ENCODE results near the gene SRGN. TPM values are rescaled to one million over a fixed set of nuclear protein-coding genes. Genes with fewer than 3 reads are reported as not detected.
A peak's percentile ranks its signal among the peaks of the same experiment; 100 is the strongest.

SRGN gene
- total and polyA plus RNA-seq, 2 of the 13 experiments (the other 11 are each of a cell fraction or from before 2014, with no cell fraction given): 0.09 TPM; not detected in 1

- TF ChIP-seq ZNF281 (CRISPR knock-in tag; IDR thresholded peaks at IDR 0.05; ENCODE audit: borderline replicate concordance) (no peak), ZNF782 (CRISPR knock-in tag; IDR thresholded peaks at IDR 0.05; ENCODE audit: borderline replicate concordance) (no peak), ZNF414 (CRISPR knock-in tag; IDR thresholded peaks at IDR 0.05) (no peak), THRA (CRISPR knock-in tag; IDR thresholded peaks at IDR 0.05; ENCODE audit: borderline replicate concordance) (no peak), ZNF30 (CRISPR knock-in tag; IDR thresholded peaks at IDR 0.05) (no peak), RARA (CRISPR knock-in tag; IDR thresholded peaks at IDR 0.05) (peak; percentile 48; the same call in 1 of the 2 replicates), ZBED4 (CRISPR knock-in tag; IDR thresholded peaks at IDR 0.05; ENCODE audit: borderline replicate concordance) (no peak), ZC3H13 (CRISPR knock-in tag; IDR thresholded peaks at IDR 0.05) (no peak), ZNF546 (CRISPR knock-in tag; conservative IDR thresholded peaks at IDR 0.05) (no peak), KDM5A (IDR thresholded peaks at IDR 0.05; ENCODE audit: borderline replicate concordance, low read length) (no peak), ZNF331 (CRISPR knock-in tag; IDR thresholded peaks at IDR 0.05) (no peak), ZNF775 (CRISPR knock-in tag; IDR thresholded peaks at IDR 0.05; ENCODE audit: borderline replicate concordance) (no peak), MLLT10 (CRISPR knock-in tag; IDR thresholded peaks at IDR 0.05) (no peak), SOX6 (IDR thresholded peaks at IDR 0.05) (no peak), SOX6 (CRISPR knock-in tag; IDR thresholded peaks at IDR 0.05) (0 out of 2 replicates have a peak, but pooled peaks have one; percentile 33), ATM (IDR thresholded peaks at IDR 0.05; ENCODE audit: borderline replicate concordance) (no peak), ARID2 (CRISPR knock-in tag; IDR thresholded peaks at IDR 0.05; ENCODE audit: borderline replicate concordance) (no peak), ZNF33B (CRISPR knock-in tag; IDR thresholded peaks at IDR 0.05) (no peak), MNT (IDR thresholded peaks at IDR 0.05) (no peak)
Observed at GRCh38 chr10:69061305-69062161, 26.4 kb upstream of the SRGN start (continued).
